GM12878 (cell line): ENCODE measurements around the gene RBM45.

Experiments used
- CEBPB ChIP-seq, 2 experiments: fragments of 150-350 bp in 1 of 2; IDR thresholded peaks; 2 replicates each; pipeline ENCODE4 v1.6.1; 2012 to 2014; ENCODE audit warnings: low read depth in 2 of 2, low read length in 2 of 2, borderline replicate concordance in 1 of 2, inconsistent platforms in 1 of 2
- MYC ChIP-seq: IDR thresholded peaks from 2 replicates; pipeline ENCODE4 v1.6.1; 2011; ENCODE audit warnings: mild to moderate bottlenecking, low read length, moderate library complexity, inconsistent platforms; ENCODE audit not compliant: insufficient read depth, insufficient replicate concordance, insufficient read length, severe bottlenecking

GRCh38 chr2:178152977-178153376 is 40.7 kb downstream of the RBM45 start:
- TF ChIP-seq MYC (no peak), CEBPB (IDR thresholded peaks at IDR 0.05; ENCODE audit: borderline replicate concordance in 1 of 2, low read depth in 2 of 2, low read length in 2 of 2) (no peak)
